SW 1271 (cell line): ENCODE data around the gene ABCG1.

ENCODE experiments used
- DNase-seq, 2 experiments: peaks; one replicate each; lab custom pipeline; 2025; lab: John Stamatoyannopoulos, UW

Gene ABCG1

GRCh38 chr21:42307106-42307505, 88.2 kb downstream of the ABCG1 start:
- no peak for DNase-seq

- no peak for DNase-seq
These were observed 89.4 kb downstream of the ABCG1 start for GRCh38 chr21:42308161-42308913.

GRCh38 chr21:42308914-42309752, 90.2 kb downstream of the ABCG1 start:
- DNase-seq, result no peak

GRCh38 chr21:42309753-42310213, 90.8 kb downstream of the ABCG1 start:
- DNase-seq, result peak in 1 of 2 experiments; percentile 10

- DNase-seq, result no peak
These were observed 91.6 kb downstream of the ABCG1 start for GRCh38 chr21:42310411-42311001.

GRCh38 chr21:42311160-42311559, 92.2 kb downstream of the ABCG1 start:
- DNase-seq, result no peak

- DNase-seq, result no peak
These were observed 93.1 kb downstream of the ABCG1 start for GRCh38 chr21:42311816-42312625.

GRCh38 chr21:42312626-42313104, 93.7 kb downstream of the ABCG1 start:
- DNase-seq, result no peak

GRCh38 chr21:42313501-42313969, 94.6 kb downstream of the ABCG1 start:
- no peak for DNase-seq

- no peak for DNase-seq
These were observed 95.8 kb downstream of the ABCG1 start for GRCh38 chr21:42314616-42315295.

GRCh38 chr21:42315296-42315891, 96.5 kb downstream of the ABCG1 start, which contains the start of gene TFF3:
TFF3 (minus strand) TSS chr21:42315409; CDS start chr21:42315374, 35 bp downstream.
- no peak for DNase-seq

GRCh38 chr21:42316891-42317290, 98.0 kb downstream of the ABCG1 start:
- DNase-seq, result no peak

GRCh38 chr21:42317341-42317741, 98.4 kb downstream of the ABCG1 start:
- no peak for DNase-seq

GRCh38 chr21:42317826-42318746, 99.1 kb downstream of the ABCG1 start:
- DNase-seq, result no peak

- DNase-seq, result no peak
These were observed 100.4 kb downstream of the ABCG1 start for GRCh38 chr21:42319376-42319775.

GRCh38 chr21:42319851-42320572, 101.1 kb downstream of the ABCG1 start:
- no peak for DNase-seq

GRCh38 chr21:42320791-42321190, 101.9 kb downstream of the ABCG1 start:
- no peak for DNase-seq

GRCh38 chr21:42321231-42321630, 102.3 kb downstream of the ABCG1 start:
- no peak for DNase-seq

GRCh38 chr21:42321845-42322244, 102.9 kb downstream of the ABCG1 start:
- DNase-seq, result no peak
